GM18861 (cell line): ENCODE measurements around the gene PODXL.
"Not testable (repeated sequence)": the region's sequence is repeated elsewhere in the genome, so short reads cannot be mapped to it uniquely, and the experiment has no call there.

Experiments
- ATAC-seq: cut with Tn5 transposase; IDR thresholded peaks from one replicate; pipeline ENCODE4 v1.9.1; 2021; ENCODE audit not compliant: unreplicated experiment

Gene PODXL

GRCh38 chr7:131511774-131512535 lies 44.5 kb downstream of the PODXL start:
- no peak for ATAC-seq

- ATAC-seq: no peak
Measured at GRCh38 chr7:131511071-131511470, 45.4 kb downstream of the PODXL start.

- no peak for ATAC-seq
Measured at GRCh38 chr7:131509781-131510180, 46.6 kb downstream of the PODXL start.

- no peak for ATAC-seq
Measured at GRCh38 chr7:131508754-131509486, 47.5 kb downstream of the PODXL start.

GRCh38 chr7:131507592-131508331 lies 48.7 kb downstream of the PODXL start:
- ATAC-seq: peak; percentile 76

GRCh38 chr7:131506597-131506996 lies 49.8 kb downstream of the PODXL start:
- no peak for ATAC-seq

- no peak for ATAC-seq
Measured at GRCh38 chr7:131505636-131506557, 50.5 kb downstream of the PODXL start.

- ATAC-seq: not testable (repeated sequence)
Measured at GRCh38 chr7:131505037-131505620, 51.3 kb downstream of the PODXL start.

GRCh38 chr7:131504157-131504899 lies 52.1 kb downstream of the PODXL start:
- ATAC-seq: no peak

- no peak for ATAC-seq
Measured at GRCh38 chr7:131503639-131504038, 52.8 kb downstream of the PODXL start.

- no peak for ATAC-seq
Measured at GRCh38 chr7:131502810-131503508, 53.5 kb downstream of the PODXL start.

- ATAC-seq: no peak
Measured at GRCh38 chr7:131501930-131502685, 54.3 kb downstream of the PODXL start.

- ATAC-seq: peak; percentile 92
Measured at GRCh38 chr7:131501422-131501821, 55.0 kb downstream of the PODXL start.

GRCh38 chr7:131500357-131500756 lies 56.1 kb downstream of the PODXL start:
- ATAC-seq: no peak

GRCh38 chr7:131499801-131500200 lies 56.6 kb downstream of the PODXL start:
- no peak for ATAC-seq

GRCh38 chr7:131498237-131498885 lies 58.1 kb downstream of the PODXL start:
- ATAC-seq: no peak

GRCh38 chr7:131497454-131497853 lies 59.0 kb downstream of the PODXL start:
- ATAC-seq: no peak
